DND-41 (cell line): ENCODE data around the gene UBLCP1.

ENCODE experiments used
- EZH2 ChIP-seq: IDR thresholded peaks from 3 replicates; pipeline ENCODE4 v1.6.1; 2012; ENCODE audit warnings: borderline replicate concordance, low read depth, mild to moderate bottlenecking, moderate library complexity, low read length, inconsistent platforms; ENCODE audit not compliant: severe bottlenecking
- TF ChIP-seq, protein P1 (sequence below): IDR thresholded peaks from 2 replicates; pipeline ENCODE4 v1.5.1; 2012; ENCODE audit warnings: borderline replicate concordance, low read length, moderate library complexity, mild to moderate bottlenecking; ENCODE audit not compliant: poor library complexity, severe bottlenecking; ENCODE audit errors: extremely low read depth

DNA sequence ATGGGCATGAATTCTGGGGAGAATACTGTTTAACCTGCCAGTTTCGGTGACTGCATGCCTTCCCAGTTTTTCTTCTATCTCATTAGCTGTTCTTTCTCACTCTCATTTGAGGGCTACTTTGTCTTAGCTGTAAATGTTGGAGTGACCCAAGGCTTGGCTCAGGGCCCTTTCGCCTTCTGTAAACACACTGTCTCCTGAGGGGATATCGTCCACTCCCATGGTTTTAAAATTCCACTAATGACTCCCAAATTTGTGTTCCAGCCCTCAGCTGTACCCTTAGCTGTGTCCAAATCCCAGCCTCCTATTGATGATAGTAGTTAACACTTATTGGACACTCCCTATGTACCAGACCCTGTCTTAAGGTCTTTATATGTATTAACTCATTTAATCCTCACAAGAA is 39.6 kb upstream of the UBLCP1 start:
- TF ChIP-seq EZH2 = no peak
- TF ChIP-seq, protein P1, sequence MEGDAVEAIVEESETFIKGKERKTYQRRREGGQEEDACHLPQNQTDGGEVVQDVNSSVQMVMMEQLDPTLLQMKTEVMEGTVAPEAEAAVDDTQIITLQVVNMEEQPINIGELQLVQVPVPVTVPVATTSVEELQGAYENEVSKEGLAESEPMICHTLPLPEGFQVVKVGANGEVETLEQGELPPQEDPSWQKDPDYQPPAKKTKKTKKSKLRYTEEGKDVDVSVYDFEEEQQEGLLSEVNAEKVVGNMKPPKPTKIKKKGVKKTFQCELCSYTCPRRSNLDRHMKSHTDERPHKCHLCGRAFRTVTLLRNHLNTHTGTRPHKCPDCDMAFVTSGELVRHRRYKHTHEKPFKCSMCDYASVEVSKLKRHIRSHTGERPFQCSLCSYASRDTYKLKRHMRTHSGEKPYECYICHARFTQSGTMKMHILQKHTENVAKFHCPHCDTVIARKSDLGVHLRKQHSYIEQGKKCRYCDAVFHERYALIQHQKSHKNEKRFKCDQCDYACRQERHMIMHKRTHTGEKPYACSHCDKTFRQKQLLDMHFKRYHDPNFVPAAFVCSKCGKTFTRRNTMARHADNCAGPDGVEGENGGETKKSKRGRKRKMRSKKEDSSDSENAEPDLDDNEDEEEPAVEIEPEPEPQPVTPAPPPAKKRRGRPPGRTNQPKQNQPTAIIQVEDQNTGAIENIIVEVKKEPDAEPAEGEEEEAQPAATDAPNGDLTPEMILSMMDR = no peak
